ENCODE data around the gene GMDS. TPM values are rescaled to one million over a fixed set of nuclear protein-coding genes. Genes with fewer than 3 reads are reported as not detected.

Gene GMDS
- total and polyA plus RNA-seq, 2 experiments from 2014 or later = 30.1 to 36.5 TPM

DNA sequence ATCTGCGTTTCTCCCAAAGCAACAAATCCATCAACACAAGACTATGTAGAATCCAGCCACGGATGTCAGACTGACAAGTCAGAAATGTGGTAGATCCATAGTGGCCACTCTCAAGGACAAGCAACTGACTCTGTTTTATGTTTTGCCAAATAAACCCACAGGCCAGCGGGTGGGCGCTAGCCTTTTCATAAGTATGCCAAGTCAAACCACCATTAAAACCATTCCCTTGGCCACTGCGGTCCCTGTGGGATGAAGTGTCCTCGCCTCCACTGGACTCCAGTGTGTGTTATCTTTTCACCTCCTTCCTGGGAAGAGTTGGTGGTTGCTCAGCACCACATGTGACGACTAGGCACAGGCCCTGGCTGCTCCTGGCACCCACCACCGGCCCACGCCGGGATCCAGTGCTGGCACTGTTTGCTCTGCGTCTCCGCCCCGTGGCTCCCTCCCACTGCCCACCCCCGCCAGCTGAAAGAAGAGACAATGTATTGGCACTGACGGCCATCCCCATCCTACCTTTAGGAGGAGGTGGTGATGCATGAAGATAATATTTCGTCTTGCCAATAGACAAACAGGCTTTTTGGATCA is 532.3 kb downstream of the GMDS start:
- TF ChIP-seq EZH2 (IDR thresholded peaks at IDR 0.05; ENCODE audit: low read depth, unreplicated experiment) (no peak), POLR2AphosphoS5 (IDR thresholded peaks at IDR 0.05; ENCODE audit: low read depth) (no peak), NANOG (IDR thresholded peaks at IDR 0.05; ENCODE audit: borderline replicate concordance) (no peak), ZNF114 (CRISPR knock-in tag; IDR thresholded peaks at IDR 0.05) (no peak), ZNF331 (CRISPR knock-in tag; IDR thresholded peaks at IDR 0.05; ENCODE audit: low read depth) (no peak), ETS1 (IDR thresholded peaks at IDR 0.05) (no peak), CREB1 (CRISPR knock-in tag; IDR thresholded peaks at IDR 0.05; ENCODE audit: low read depth) (no peak), REST (IDR thresholded peaks at IDR 0.05; ENCODE audit: unreplicated experiment) (no peak), JUNB (IDR thresholded peaks at IDR 0.05; ENCODE audit: unreplicated experiment) (no peak), STAT1 (IDR thresholded peaks at IDR 0.05; ENCODE audit: unreplicated experiment) (no peak), EZH2phosphoT487 (IDR thresholded peaks at IDR 0.05; ENCODE audit: unreplicated experiment) (no peak)
- TF ChIP-seq, protein P1, sequence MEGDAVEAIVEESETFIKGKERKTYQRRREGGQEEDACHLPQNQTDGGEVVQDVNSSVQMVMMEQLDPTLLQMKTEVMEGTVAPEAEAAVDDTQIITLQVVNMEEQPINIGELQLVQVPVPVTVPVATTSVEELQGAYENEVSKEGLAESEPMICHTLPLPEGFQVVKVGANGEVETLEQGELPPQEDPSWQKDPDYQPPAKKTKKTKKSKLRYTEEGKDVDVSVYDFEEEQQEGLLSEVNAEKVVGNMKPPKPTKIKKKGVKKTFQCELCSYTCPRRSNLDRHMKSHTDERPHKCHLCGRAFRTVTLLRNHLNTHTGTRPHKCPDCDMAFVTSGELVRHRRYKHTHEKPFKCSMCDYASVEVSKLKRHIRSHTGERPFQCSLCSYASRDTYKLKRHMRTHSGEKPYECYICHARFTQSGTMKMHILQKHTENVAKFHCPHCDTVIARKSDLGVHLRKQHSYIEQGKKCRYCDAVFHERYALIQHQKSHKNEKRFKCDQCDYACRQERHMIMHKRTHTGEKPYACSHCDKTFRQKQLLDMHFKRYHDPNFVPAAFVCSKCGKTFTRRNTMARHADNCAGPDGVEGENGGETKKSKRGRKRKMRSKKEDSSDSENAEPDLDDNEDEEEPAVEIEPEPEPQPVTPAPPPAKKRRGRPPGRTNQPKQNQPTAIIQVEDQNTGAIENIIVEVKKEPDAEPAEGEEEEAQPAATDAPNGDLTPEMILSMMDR (conservative IDR thresholded peaks at IDR 0.05; ENCODE audit: low read depth in 2 of 2) = no peak
- TF ChIP-seq, protein P2, sequence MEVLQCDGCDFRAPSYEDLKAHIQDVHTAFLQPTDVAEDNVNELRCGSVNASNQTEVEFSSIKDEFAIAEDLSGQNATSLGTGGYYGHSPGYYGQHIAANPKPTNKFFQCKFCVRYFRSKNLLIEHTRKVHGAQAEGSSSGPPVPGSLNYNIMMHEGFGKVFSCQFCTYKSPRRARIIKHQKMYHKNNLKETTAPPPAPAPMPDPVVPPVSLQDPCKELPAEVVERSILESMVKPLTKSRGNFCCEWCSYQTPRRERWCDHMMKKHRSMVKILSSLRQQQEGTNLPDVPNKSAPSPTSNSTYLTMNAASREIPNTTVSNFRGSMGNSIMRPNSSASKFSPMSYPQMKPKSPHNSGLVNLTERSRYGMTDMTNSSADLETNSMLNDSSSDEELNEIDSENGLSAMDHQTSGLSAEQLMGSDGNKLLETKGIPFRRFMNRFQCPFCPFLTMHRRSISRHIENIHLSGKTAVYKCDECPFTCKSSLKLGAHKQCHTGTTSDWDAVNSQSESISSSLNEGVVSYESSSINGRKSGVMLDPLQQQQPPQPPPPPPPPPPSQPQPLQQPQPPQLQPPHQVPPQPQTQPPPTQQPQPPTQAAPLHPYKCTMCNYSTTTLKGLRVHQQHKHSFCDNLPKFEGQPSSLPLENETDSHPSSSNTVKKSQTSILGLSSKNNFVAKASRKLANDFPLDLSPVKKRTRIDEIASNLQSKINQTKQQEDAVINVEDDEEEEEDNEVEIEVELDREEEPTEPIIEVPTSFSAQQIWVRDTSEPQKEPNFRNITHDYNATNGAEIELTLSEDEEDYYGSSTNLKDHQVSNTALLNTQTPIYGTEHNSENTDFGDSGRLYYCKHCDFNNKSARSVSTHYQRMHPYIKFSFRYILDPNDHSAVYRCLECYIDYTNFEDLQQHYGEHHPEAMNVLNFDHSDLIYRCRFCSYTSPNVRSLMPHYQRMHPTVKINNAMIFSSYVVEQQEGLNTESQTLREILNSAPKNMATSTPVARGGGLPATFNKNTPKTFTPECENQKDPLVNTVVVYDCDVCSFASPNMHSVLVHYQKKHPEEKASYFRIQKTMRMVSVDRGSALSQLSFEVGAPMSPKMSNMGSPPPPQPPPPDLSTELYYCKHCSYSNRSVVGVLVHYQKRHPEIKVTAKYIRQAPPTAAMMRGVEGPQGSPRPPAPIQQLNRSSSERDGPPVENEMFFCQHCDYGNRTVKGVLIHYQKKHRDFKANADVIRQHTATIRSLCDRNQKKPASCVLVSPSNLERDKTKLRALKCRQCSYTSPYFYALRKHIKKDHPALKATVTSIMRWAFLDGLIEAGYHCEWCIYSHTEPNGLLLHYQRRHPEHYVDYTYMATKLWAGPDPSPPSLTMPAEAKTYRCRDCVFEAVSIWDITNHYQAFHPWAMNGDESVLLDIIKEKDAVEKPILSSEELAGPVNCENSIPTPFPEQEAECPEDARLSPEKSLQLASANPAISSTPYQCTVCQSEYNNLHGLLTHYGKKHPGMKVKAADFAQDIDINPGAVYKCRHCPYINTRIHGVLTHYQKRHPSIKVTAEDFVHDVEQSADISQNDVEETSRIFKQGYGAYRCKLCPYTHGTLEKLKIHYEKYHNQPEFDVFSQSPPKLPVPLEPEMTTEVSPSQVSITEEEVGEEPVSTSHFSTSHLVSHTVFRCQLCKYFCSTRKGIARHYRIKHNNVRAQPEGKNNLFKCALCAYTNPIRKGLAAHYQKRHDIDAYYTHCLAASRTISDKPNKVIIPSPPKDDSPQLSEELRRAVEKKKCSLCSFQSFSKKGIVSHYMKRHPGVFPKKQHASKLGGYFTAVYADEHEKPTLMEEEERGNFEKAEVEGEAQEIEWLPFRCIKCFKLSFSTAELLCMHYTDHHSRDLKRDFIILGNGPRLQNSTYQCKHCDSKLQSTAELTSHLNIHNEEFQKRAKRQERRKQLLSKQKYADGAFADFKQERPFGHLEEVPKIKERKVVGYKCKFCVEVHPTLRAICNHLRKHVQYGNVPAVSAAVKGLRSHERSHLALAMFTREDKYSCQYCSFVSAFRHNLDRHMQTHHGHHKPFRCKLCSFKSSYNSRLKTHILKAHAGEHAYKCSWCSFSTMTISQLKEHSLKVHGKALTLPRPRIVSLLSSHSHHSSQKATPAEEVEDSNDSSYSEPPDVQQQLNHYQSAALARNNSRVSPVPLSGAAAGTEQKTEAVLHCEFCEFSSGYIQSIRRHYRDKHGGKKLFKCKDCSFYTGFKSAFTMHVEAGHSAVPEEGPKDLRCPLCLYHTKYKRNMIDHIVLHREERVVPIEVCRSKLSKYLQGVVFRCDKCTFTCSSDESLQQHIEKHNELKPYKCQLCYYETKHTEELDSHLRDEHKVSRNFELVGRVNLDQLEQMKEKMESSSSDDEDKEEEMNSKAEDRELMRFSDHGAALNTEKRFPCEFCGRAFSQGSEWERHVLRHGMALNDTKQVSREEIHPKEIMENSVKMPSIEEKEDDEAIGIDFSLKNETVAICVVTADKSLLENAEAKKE (CRISPR knock-in tag; IDR thresholded peaks at IDR 0.05) = no peak
- H3K36me3 Mint-ChIP-seq (ENCODE audit: low read depth) = no peaks in the 10 kb centered on the region

More for the DNA sequence above, 532.3 kb downstream of the GMDS start:
- Histone ChIP-seq H3K79me2 (replicated peaks; ENCODE audit: insufficient read depth) (no peaks in the 10 kb centered on the region), H3K4me1 (ENCODE audit: insufficient read depth) (no peaks in the 10 kb centered on the region), H3K4me2 (no peak overlapping the region), H3K27ac (ENCODE audit: low read depth) (no peak overlapping the region), H3K4me3 (no peak overlapping the region), H3F3A (replicated peaks; ENCODE audit: low read depth) (no peaks in the 10 kb centered on the region), H3K36me3 (ENCODE audit: insufficient read depth) (no peaks in the 10 kb centered on the region), H3K27me3 (ENCODE audit: insufficient read depth) (no peaks in the 10 kb centered on the region), H4K20me1 (replicated peaks; ENCODE audit: insufficient read depth) (no peaks in the 10 kb centered on the region), H3K9me2 (ENCODE audit: insufficient read depth) (no peaks in the 10 kb centered on the region), H2AFZ (no peak overlapping the region)
- no peaks in the 10 kb centered on the region for H3K9me3 Mint-ChIP-seq
- no peak for ATAC-seq
- no peak overlapping the region for H3K27ac Mint-ChIP-seq
- H3K4me1 Mint-ChIP-seq = 0 out of 3 replicates have a peak, but pooled peaks cover 2% of the 10 kb centered on the region
- no peak overlapping the region for H3K4me3 Mint-ChIP-seq
- no peak for DNase-seq (ENCODE audit: low spot score)
- H3K27me3 Mint-ChIP-seq (ENCODE audit: insufficient read depth, low read depth, poor library complexity) = peaks cover 2% of the 10 kb centered on the region
